SK-N-MC (cell line): Measurements from ENCODE around the gene SPOCD1.
A peak's percentile ranks its signal among the peaks of the same experiment; 100 is the strongest.

Experiments used
- DNase-seq: peaks from one replicate; pipeline ENCODE4 v3.0.0-alpha.2; 2011; ENCODE audit warnings: low read depth, low spot score
- H3K27ac ChIP-seq: fragments of 200-600 bp; sonication (generic); 2 replicates; pipeline ENCODE4 v1.5.1; 2016; ENCODE audit warnings: mixed run types
- H3K36me3 ChIP-seq: fragments of 200-600 bp; sonication (generic); 2 replicates; pipeline ENCODE4 v1.6.1; 2017; ENCODE audit warnings: antibody characterized with exemption, low read length, mixed read lengths; ENCODE audit not compliant: insufficient read depth
- H3K4me3 ChIP-seq: fragments of 200-600 bp; sonication (generic); 2 replicates; pipeline ENCODE4 v1.5.1; 2016
- H3K9ac ChIP-seq: fragments of 200-600 bp; sonication (generic); 2 replicates; pipeline ENCODE4 v1.8.0; 2017; ENCODE audit warnings: mixed run types, mixed read lengths; ENCODE audit not compliant: insufficient read length
- H3K9me3 ChIP-seq: fragments of 200-600 bp; sonication (generic); 2 replicates; pipeline ENCODE4 v1.6.1; 2017; ENCODE audit warnings: low read depth, mild to moderate bottlenecking, antibody characterized with exemption, low read length, moderate library complexity, mixed read lengths
- EZH2 ChIP-seq: fragments of 200-600 bp; sonication (generic); IDR thresholded peaks from one replicate; pipeline ENCODE4 v1.6.1; 2017; ENCODE audit warnings: antibody characterized with exemption
- FOXP2 ChIP-seq: optimal IDR thresholded peaks from 2 replicates; pipeline ENCODE3; 2011; ENCODE audit warnings: mild to moderate bottlenecking, moderate library complexity; ENCODE audit not compliant: insufficient read depth; ENCODE audit errors: extremely low read length, control extremely low read depth
- POLR2AphosphoS5 ChIP-seq: IDR thresholded peaks from 2 replicates; pipeline ENCODE4 v1.6.1; 2012; ENCODE audit warnings: mild to moderate bottlenecking, low read depth, low read length, borderline replicate concordance

The SPOCD1 gene

DNA sequence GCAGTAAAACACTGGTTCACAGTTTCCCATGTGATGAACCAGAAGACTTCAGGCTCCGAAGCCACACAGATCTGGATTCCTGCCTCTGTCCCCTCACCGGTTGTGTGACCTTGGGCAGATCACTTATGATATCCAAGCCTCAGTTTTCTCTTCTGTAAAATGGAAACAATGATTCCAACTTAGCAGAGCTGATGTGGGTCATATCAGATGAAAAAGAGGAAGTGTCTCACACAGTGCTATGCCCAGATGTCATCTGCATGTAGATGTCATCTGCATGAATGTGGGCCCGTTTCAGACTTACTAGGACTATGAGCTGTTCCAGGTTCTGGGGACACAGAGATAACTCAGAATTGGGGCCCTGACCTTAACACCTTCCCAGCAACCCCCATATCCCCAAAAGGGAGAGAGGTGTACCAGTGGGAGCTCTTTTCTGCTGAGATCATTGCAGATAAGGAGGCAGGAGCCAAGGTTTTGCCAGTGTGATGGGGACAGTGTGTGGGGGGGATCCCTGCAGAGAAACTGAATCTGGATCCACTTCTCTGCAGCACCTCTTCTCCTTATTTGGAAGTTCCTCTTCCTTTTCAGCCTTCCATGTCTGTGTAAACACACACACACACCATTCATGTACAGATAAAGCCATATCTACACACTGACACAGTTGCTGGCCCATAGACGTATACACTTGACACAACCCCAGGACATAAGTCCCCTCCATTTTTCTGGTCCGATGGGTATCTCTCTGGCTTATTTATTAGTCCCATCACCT is 46.7 kb downstream of the SPOCD1 start:
- Histone ChIP-seq H3K9me3 (no peaks in the 10 kb centered on the region), H3K9ac (no peak overlapping the region), H3K4me3 (no peak overlapping the region), H3K27ac (no peak overlapping the region), H3K36me3 (no peaks in the 10 kb centered on the region)
- TF ChIP-seq FOXP2 (no peak), POLR2AphosphoS5 (no peak), EZH2 (no peak)
- no peak for DNase-seq

DNA sequence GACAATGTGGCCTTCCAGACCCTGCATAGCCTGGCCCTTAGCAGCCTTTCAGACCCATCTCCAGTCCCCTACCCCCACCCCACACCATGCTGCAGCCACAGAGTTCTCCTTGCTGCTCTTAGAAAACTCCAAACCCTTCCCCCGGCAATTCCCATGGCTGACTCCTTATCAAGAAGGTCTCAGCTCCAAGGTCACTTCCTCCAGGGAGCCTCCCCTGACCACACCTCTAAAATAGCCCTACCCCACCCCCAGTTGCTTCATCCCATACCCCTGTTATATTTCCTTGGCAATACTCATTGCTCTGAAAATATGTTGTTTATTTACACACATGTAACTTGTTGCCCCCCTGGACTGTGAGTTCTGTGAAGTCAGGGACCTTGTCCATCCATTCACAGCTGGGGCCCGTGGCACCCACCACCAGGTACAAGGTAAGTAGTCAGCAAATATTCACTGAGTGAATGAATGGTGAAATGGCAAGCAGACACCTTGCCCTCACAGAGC is 47.4 kb downstream of the SPOCD1 start:
- H3K4me3 ChIP-seq, result no peak overlapping the region
- H3K36me3 ChIP-seq, result no peaks in the 10 kb centered on the region
- no peak overlapping the region for H3K9ac ChIP-seq
- H3K27ac ChIP-seq, result no peak overlapping the region
- DNase-seq, result no peak
- no peak for TF ChIP-seq EZH2
- TF ChIP-seq FOXP2, result no peak
- TF ChIP-seq POLR2AphosphoS5, result no peak
- H3K9me3 ChIP-seq, result no peaks in the 10 kb centered on the region

DNA sequence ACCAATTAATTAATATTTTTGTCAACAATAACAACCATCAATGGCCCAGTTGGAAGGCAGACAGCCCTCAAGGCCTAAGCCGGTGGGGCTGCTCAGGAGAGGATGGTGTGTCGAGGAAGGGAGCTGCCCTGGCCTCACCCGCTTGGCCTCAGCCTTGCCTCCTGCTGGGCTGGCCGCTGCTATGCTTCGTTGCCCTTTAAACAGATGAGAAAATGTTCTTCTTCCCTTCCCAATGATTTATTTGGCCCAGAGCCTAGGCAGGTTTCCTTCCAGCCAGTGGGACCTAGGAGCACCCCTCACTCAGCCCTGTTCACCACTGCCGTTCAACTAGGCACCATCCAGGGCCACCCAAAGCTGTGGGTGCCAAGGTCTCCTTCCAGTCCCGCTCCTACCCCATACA is 48.6 kb downstream of the SPOCD1 start:
- H3K27ac ChIP-seq, result no peak overlapping the region
- no peaks in the 10 kb centered on the region for H3K36me3 ChIP-seq
- H3K4me3 ChIP-seq, result no peak overlapping the region
- no peak for DNase-seq
- H3K9ac ChIP-seq, result no peak overlapping the region
- no peak for TF ChIP-seq FOXP2
- no peak for TF ChIP-seq EZH2
- no peak for TF ChIP-seq POLR2AphosphoS5
- no peaks in the 10 kb centered on the region for H3K9me3 ChIP-seq

DNA sequence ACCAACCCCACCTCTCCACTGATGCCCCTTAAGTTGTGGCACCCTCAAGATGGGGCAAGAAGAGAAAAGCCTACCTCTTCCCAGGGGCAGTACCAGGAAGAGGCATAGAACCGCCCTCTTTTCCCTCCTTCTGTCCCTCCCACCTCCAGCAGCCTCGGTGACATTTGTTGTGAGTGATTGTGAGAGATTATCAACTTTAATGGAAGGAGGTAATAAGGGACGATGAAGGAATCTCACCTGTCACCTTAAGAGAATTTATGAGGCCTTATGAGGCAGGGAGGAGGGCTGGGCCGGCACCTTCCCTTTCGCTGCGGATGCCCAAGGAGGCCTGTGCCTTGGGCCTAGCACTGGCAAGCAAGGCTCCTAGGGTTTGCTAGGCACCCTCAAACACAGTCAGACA is 50.3 kb downstream of the SPOCD1 start:
- TF ChIP-seq FOXP2 (no peak), EZH2 (no peak), POLR2AphosphoS5 (no peak)
- Histone ChIP-seq H3K27ac (no peak overlapping the region), H3K36me3 (no peaks in the 10 kb centered on the region), H3K9me3 (no peaks in the 10 kb centered on the region), H3K9ac (no peak overlapping the region), H3K4me3 (no peak overlapping the region)
- DNase-seq, result no peak

DNA sequence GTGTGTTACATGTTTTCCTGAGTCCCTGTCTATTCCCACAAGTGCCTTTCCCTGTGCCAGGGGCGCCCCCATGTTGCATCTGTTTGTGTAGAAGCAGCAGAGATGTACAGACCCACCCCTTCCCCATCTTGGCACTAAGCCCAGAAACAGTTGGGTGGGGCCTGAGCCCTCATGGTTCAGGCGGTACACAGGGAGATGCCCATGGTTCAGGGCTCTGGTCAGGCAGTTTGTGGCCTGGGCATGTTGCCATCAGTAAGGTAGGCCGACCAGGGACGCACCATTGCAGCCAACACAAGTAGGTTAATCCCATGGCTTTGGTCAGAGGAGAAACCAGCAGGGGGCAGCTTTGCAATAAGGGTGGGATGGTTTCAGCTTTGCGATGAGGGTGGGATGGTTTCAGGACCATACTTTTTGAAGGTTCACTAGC is 50.8 kb downstream of the SPOCD1 start:
- no peak for DNase-seq
- Histone ChIP-seq H3K9ac (no peak overlapping the region), H3K36me3 (no peaks in the 10 kb centered on the region), H3K4me3 (no peak overlapping the region), H3K27ac (no peak overlapping the region), H3K9me3 (no peaks in the 10 kb centered on the region)
- TF ChIP-seq FOXP2 (peak; percentile 46), POLR2AphosphoS5 (no peak), EZH2 (no peak)

DNA sequence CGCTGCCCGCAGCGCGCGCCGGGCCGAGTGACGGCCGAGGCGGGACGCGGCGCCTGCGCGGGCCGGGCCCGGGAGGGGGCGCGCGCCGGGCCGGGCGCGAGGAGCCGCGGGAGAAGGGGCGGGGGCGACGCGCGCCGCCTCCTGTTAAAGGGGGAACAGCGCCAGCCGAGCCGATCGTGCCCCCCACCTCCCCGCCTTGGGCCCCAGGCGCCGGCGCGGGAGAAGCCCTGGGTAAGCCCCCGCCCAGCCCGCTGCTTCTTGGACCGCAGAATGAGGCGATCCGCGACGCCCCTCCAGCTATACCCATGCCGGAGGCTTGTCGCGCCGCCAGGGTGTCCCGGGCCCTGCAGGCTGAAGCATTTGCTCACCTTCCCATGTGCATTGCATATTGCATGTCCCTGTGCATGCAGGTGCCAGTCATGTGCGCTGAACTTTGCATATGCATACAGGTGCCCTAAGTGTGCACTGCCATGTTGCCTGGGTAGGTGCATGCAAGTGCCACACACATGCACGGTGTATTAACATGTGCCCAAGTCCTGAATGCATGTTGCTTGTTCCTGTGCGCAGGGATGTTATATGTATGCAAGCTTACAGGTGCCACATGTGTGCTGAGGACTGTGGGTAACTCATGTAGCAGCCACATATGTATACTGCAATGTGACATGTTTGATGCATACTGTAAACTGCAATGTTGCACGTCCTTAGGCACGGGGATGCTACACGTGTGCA is 51.3 kb downstream of the SPOCD1 start, which contains the start of gene ADGRB2:
ADGRB2 (minus strand) TSS at position 29 of the 729 bp plus-strand sequence. CDS start 7,119 bp downstream, outside the sequence.
- no peak within 1 kb of the TSS for H3K27ac ChIP-seq
- H3K4me3 ChIP-seq, result peak within 1 kb of the TSS; percentile 81
- H3K9me3 ChIP-seq, result no peaks in the 10 kb centered on the region
- TF ChIP-seq POLR2AphosphoS5 (no peak), EZH2 (no peak), FOXP2 (no peak)
- no peak for DNase-seq
- peak within 1 kb of the TSS; percentile 67 for H3K9ac ChIP-seq
- no peaks in the 10 kb centered on the region for H3K36me3 ChIP-seq

DNA sequence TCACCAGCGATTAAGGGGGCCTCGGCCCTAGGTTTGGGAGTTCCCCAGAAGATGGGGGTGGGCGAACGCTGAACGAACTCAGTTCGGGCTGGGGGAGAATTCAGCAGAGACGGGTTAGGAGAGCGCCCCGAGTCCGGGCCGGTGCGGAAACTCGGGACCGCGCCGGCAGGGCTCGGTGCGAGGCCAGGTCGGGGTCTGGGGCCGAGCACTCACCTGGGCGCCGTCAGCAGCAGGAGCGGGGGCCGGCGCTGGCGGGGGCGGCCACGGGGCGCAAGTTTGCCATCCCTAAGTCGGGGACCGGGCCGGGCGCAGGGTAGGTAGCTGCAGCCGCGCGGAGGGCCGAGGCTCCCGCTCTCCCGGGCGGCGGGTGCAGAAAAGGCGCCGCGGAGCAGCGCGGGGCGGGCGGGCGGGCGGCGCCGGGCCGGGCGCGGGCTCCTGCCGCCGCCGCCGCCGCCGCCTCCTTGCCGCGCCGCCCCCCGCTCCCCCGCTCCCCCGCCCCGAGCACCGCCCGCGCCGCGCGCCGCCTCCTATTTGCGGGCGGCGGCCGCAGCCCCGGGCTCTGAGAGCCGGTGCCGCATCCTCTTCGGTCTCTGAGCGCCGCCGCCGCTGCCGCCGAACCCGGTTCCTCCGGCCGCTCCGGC is 52.0 kb downstream of the SPOCD1 start:
- Histone ChIP-seq H3K27ac (no peak overlapping the region), H3K9me3 (no peaks in the 10 kb centered on the region), H3K4me3 (peak overlapping the region; percentile 81), H3K36me3 (no peaks in the 10 kb centered on the region), H3K9ac (peak overlapping the region; percentile 67)
- TF ChIP-seq POLR2AphosphoS5 (no peak), FOXP2 (no peak), EZH2 (no peak)
- no peak for DNase-seq

DNA sequence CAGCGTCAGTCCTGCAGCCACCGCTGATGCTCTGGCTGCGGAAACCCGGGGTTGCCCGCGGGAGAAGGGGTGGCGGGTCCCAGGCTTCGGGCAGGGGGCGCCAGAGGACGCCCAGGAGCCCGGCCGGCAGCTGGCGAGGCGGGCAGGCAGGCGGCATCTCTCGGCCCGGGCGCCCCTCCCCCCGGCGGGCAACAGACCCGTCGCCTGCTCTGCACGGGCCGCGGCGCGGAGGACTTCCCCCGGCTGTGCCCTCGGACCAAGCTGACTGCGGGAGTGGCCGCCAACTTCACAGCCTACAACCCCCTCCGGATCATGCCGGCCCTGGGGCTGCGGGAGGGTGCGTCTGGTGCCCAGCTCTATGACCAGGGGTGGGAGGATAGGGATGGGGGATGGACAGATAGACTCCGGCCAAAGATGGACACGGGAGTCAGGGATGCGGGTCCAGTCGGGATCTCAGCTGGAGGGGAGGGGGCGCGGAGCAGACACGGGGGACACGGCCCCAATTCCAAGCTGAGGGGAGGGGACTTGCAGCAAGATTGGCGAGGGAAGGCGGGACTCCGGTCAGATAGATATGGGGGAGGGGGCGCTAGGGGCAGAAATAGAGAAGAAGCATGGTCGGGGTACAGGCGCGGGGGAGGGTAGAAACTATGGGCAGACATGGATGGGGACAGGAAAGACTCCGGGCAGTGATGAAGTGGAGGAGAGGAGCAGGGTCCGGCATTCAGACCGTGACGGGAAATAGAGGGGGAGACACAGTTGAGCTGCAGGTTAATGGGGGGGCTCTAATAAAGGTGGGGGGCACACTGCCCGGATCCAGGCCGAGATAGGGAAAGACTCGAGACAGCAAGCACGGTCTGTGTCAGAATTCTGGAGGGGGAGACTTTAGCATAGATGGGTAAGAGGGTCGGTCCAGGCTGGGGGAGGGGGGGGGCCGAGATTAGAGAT is 52.8 kb downstream of the SPOCD1 start:
- no peak for DNase-seq
- Histone ChIP-seq H3K36me3 (no peaks in the 10 kb centered on the region), H3K9me3 (no peaks in the 10 kb centered on the region), H3K4me3 (peak overlapping the region; percentile 81), H3K27ac (no peak overlapping the region), H3K9ac (peak overlapping the region; percentile 67)
- TF ChIP-seq FOXP2 (no peak), EZH2 (no peak)
